Measurements from ENCODE around the gene SESN1.

GRCh38 chr6:108941859-108942258 is 152.8 kb downstream of the SESN1 start:
- TF ChIP-seq, protein P1, sequence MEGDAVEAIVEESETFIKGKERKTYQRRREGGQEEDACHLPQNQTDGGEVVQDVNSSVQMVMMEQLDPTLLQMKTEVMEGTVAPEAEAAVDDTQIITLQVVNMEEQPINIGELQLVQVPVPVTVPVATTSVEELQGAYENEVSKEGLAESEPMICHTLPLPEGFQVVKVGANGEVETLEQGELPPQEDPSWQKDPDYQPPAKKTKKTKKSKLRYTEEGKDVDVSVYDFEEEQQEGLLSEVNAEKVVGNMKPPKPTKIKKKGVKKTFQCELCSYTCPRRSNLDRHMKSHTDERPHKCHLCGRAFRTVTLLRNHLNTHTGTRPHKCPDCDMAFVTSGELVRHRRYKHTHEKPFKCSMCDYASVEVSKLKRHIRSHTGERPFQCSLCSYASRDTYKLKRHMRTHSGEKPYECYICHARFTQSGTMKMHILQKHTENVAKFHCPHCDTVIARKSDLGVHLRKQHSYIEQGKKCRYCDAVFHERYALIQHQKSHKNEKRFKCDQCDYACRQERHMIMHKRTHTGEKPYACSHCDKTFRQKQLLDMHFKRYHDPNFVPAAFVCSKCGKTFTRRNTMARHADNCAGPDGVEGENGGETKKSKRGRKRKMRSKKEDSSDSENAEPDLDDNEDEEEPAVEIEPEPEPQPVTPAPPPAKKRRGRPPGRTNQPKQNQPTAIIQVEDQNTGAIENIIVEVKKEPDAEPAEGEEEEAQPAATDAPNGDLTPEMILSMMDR (IDR thresholded peaks at IDR 0.05; ENCODE audit: low read length): no peak
- no peak for TF ChIP-seq EZH2phosphoT487 (IDR thresholded peaks at IDR 0.05; ENCODE audit: low read length)
